Endodermal cell (in vitro differentiated cells): ENCODE measurements around the gene IGLL1. TPM values are rescaled to one million over a fixed set of nuclear protein-coding genes. Genes with fewer than 3 reads are reported as not detected.

ENCODE experiments used
- DNase-seq: peaks from one replicate; pipeline ENCODE4 v3.0.0-alpha.2; 2017
- H3K27ac ChIP-seq: 2 replicates; pipeline ENCODE4 v1.5.1; 2013; ENCODE audit warnings: mild to moderate bottlenecking, low read depth, low read length, moderate library complexity
- H3K27me3 ChIP-seq: 2 replicates; pipeline ENCODE4 v1.6.1; 2013; ENCODE audit warnings: mild to moderate bottlenecking, low read length, moderate library complexity; ENCODE audit not compliant: insufficient read depth, control insufficient read depth, poor library complexity, severe bottlenecking
- H3K36me3 ChIP-seq: 2 replicates; pipeline ENCODE4 v1.7.0; 2013; ENCODE audit warnings: mild to moderate bottlenecking, low read length, moderate library complexity; ENCODE audit not compliant: control insufficient read depth, insufficient read depth
- H3K4me1 ChIP-seq: one replicate; pipeline ENCODE4 v1.7.0; 2013; ENCODE audit warnings: low read length; ENCODE audit not compliant: control insufficient read depth, insufficient read depth
- H3K4me3 ChIP-seq: 2 replicates; pipeline ENCODE4 v1.5.1; 2013; ENCODE audit warnings: mild to moderate bottlenecking, low read length, moderate library complexity
- H3K9ac ChIP-seq: 2 replicates; pipeline ENCODE4 v1.6.1; 2013; ENCODE audit warnings: mild to moderate bottlenecking, low read length, moderate library complexity; ENCODE audit not compliant: poor library complexity, severe bottlenecking; ENCODE audit errors: extremely low read depth
- H3K9me3 ChIP-seq: 2 replicates; pipeline ENCODE4 v1.6.1; 2013; ENCODE audit warnings: mild to moderate bottlenecking, low read length, moderate library complexity; ENCODE audit not compliant: control insufficient read depth
- H3K27ac Mint-ChIP-seq: 2 replicates; pipeline ENCODE4 v1.8.0; 2020; ENCODE audit warnings: mixed read lengths
- H3K27me3 Mint-ChIP-seq: 2 replicates; pipeline ENCODE4 v1.8.0; 2021; ENCODE audit warnings: mild to moderate bottlenecking, mixed read lengths; ENCODE audit not compliant: insufficient read depth
- H3K36me3 Mint-ChIP-seq: 2 replicates; pipeline ENCODE4 v1.8.0; 2020; ENCODE audit warnings: low read depth, mixed read lengths
- H3K4me1 Mint-ChIP-seq: 2 replicates; pipeline ENCODE4 v1.8.0; 2020; ENCODE audit warnings: mixed read lengths
- H3K4me3 Mint-ChIP-seq: 2 replicates; pipeline ENCODE4 v1.8.0; 2020; ENCODE audit warnings: mild to moderate bottlenecking, moderate library complexity, mixed read lengths
- H3K9me3 Mint-ChIP-seq: 2 replicates; pipeline ENCODE4 v1.8.0; 2020; ENCODE audit warnings: mild to moderate bottlenecking, mixed read lengths
- WGBS, 2 experiments: methylation state at CpG; one replicate each; pipeline versions ENCODE4 v1.1.5 to v1.1.7; 2013; ENCODE audit warnings: missing lambda C conversion rate in 2 of 2, mixed read lengths in 1 of 2; ENCODE audit not compliant: insufficient coverage in 1 of 2, insufficient read length in 1 of 2; 5-methylcytosine and 5-hydroxymethylcytosine counted together
- total RNA-seq, 2 donors: library from RNA; stranded (reverse); fragmentation: NEBNext Ultra II Directional in 1 of 2; extraction: Animal tissue kit (Norgen Biotek cat#: 25700) in 1 of 2; gene quantifications; 2 replicates in 1 of 2; 3 replicates in 1 of 2; pipeline ENCODE4 v1.2.1, GENCODE V29; 2021
- TF ChIP-seq, protein P1 (sequence below): fragments of 200-600 bp; sonication (generic); conservative IDR thresholded peaks from 2 replicates; pipeline ENCODE4 v1.5.0; 2021; ENCODE audit warnings: antibody characterized with exemption, mild to moderate bottlenecking

Gene IGLL1
- total RNA-seq, 2 donors from 2014 or later = not detected

- H3K9me3 ChIP-seq = no peaks in the 10 kb centered on the region
- H3K36me3 ChIP-seq = no peaks in the 10 kb centered on the region
- no peaks in the 10 kb centered on the region for H3K36me3 Mint-ChIP-seq
- 83 to 92% methylated on average over 7 to 8 of the region's 8 CpGs for WGBS, 2 experiments
- H3K9ac ChIP-seq = no peak overlapping the region
- no peak overlapping the region for H3K4me3 ChIP-seq
- H3K27ac ChIP-seq = no peak overlapping the region
- H3K27ac Mint-ChIP-seq = no peak overlapping the region
- H3K4me3 Mint-ChIP-seq = no peak overlapping the region
- H3K27me3 ChIP-seq = peaks cover 13% of the 10 kb centered on the region
- peaks cover 74% of the 10 kb centered on the region for H3K27me3 Mint-ChIP-seq
- peaks cover 6% of the 10 kb centered on the region for H3K4me1 Mint-ChIP-seq
- TF ChIP-seq, protein P1, sequence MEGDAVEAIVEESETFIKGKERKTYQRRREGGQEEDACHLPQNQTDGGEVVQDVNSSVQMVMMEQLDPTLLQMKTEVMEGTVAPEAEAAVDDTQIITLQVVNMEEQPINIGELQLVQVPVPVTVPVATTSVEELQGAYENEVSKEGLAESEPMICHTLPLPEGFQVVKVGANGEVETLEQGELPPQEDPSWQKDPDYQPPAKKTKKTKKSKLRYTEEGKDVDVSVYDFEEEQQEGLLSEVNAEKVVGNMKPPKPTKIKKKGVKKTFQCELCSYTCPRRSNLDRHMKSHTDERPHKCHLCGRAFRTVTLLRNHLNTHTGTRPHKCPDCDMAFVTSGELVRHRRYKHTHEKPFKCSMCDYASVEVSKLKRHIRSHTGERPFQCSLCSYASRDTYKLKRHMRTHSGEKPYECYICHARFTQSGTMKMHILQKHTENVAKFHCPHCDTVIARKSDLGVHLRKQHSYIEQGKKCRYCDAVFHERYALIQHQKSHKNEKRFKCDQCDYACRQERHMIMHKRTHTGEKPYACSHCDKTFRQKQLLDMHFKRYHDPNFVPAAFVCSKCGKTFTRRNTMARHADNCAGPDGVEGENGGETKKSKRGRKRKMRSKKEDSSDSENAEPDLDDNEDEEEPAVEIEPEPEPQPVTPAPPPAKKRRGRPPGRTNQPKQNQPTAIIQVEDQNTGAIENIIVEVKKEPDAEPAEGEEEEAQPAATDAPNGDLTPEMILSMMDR = no peak
- no peaks in the 10 kb centered on the region for H3K9me3 Mint-ChIP-seq
- no peaks in the 10 kb centered on the region for H3K4me1 ChIP-seq
- DNase-seq = no peak
Observed at GRCh38 chr22:23569291-23569690, 10.8 kb downstream of the IGLL1 start.

DNA sequence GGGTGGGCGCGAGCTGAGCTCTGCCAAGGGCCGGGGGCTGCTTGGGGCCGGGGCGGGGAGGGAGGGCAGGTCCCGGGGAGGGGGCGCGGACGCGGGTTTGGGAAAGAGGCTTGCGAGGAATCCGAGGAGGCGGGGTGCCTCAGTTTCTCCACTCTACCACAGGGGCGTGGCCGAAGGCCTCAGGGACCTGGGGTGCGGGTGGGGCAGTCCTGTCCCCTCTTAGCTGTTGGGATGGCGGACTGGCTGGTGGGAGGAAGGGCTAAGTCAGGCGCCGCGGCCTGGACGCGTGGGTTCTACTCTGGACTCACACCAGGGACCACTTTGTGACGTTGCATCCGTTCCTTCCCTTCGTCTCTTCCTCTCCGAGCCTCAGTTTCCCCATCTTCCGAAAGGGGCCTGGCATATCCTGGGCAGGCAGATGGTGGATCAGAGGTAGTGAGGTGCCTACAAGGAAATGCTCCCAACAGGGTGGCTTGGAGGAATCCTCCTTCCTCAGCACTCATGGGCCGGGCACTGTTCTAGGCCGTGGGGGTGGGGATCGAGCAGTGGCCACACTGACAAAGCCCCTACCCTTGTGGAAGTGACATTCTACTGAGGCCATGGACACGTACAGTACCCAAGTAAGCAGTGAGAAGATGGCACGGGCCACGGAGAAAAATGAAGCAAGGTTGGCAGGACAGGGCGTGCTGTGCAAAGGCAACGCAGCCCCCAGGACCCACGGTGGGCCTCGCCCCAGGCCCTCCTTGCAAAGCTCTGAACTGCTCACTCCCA lies 13.2 kb downstream of the IGLL1 start:
- H3K27me3 ChIP-seq = peaks cover 13% of the 10 kb centered on the region
- Mint-ChIP-seq H3K4me3 (peak overlapping the region; percentile 66), H3K27ac (no peak overlapping the region), H3K4me1 (peaks cover 6% of the 10 kb centered on the region), H3K9me3 (no peaks in the 10 kb centered on the region), H3K27me3 (peaks cover 77% of the 10 kb centered on the region), H3K36me3 (no peaks in the 10 kb centered on the region)
- TF ChIP-seq, protein P1 = no peak
- 63 to 89% methylated on average over 14 to 30 of the region's 37 CpGs for WGBS, 2 experiments
- no peaks in the 10 kb centered on the region for H3K9me3 ChIP-seq
- no peaks in the 10 kb centered on the region for H3K36me3 ChIP-seq
- DNase-seq = peak; percentile 53
- H3K4me3 ChIP-seq = peak overlapping the region; percentile 81
- no peak overlapping the region for H3K27ac ChIP-seq
- H3K9ac ChIP-seq = no peak overlapping the region
- H3K4me1 ChIP-seq = no peaks in the 10 kb centered on the region

DNA sequence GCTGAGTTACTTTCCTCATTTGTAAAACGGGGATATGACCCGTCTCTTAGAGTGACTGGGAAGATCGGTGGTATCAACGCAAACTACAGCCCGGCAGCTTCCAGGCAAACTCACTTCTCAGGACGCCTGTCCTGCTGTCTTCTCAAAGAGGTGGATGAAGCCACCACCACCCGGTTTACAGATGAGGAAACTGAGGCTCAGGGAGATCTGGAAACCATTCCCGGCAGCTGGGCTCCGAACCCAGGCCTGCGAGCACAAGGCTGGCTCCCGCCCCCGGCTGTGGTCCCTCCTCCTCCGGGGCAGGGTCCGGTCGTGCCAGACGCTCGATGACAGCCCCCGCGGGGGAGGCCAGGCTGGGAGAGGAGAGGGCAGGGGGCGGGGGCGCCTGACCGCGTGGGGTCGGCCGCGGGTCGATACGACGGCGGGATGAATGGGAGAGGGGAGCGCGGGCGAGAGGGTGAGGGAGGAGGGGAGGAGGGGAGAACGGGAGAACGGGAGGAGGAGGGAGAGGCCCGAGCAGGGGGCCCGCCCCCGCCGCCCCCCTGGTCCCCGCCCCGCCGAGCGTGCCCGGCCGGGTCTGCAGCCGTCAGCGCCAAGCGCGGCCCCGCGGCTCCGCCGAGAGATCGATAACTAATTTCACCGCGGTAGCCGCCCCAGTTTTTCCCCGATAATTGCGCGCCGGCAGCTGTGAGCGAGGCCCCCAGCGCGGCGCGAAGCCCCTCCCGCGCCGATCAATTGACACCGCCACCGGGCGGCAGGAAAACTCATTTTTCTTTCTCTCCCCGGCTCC lies 14.0 kb downstream of the IGLL1 start:
- peak overlapping the region; percentile 11 for H3K27ac ChIP-seq
- peak overlapping the region; percentile 81 for H3K4me3 ChIP-seq
- H3K4me1 Mint-ChIP-seq = peaks cover 6% of the 10 kb centered on the region
- peak overlapping the region; percentile 66 for H3K4me3 Mint-ChIP-seq
- H3K36me3 ChIP-seq = no peaks in the 10 kb centered on the region
- no peaks in the 10 kb centered on the region for H3K36me3 Mint-ChIP-seq
- DNase-seq = peak; percentile 80
- WGBS, 2 experiments = 1% methylated on average over 12 to 70 of the region's 73 CpGs
- H3K27ac Mint-ChIP-seq = peak overlapping the region; percentile 58
- no peaks in the 10 kb centered on the region for H3K9me3 ChIP-seq
- H3K9me3 Mint-ChIP-seq = no peaks in the 10 kb centered on the region
- H3K27me3 ChIP-seq = peaks cover 13% of the 10 kb centered on the region
- peaks cover 71% of the 10 kb centered on the region for H3K27me3 Mint-ChIP-seq
- TF ChIP-seq, protein P1 = no peak
- H3K4me1 ChIP-seq = no peaks in the 10 kb centered on the region
- peak overlapping the region; percentile 15 for H3K9ac ChIP-seq
